Frontal cortex (tissue), 4 donors: Measurements from ENCODE around the gene ZNF148. TPM values are rescaled to one million over a fixed set of nuclear protein-coding genes. Genes with fewer than 3 reads are reported as not detected.
"Not testable (repeated sequence)": the region's sequence is repeated elsewhere in the genome, so short reads cannot be mapped to it uniquely, and the experiment has no call there.

ENCODE experiments used
- DNase-seq, 2 donors: peaks; one replicate each; pipeline ENCODE4 v3.0.0; 2012; ENCODE audit warnings: low spot score in 2 of 2
- FAIRE-seq: peaks from 2 replicates; lab custom pipeline; 2012; peaks lifted over from hg19 to GRCh38; lab: Jason Lieb, UNC
- total RNA-seq: library from RNA; depleted of rRNA; stranded (reverse); fragments of >200 nt; gene quantifications from one replicate; pipeline ENCODE4 v1.2.3, GENCODE V29; 2014
- donor health status: control.
- donor health status: control.
- donor health status: control.

ZNF148 gene
- 106 TPM for total RNA-seq

DNA sequence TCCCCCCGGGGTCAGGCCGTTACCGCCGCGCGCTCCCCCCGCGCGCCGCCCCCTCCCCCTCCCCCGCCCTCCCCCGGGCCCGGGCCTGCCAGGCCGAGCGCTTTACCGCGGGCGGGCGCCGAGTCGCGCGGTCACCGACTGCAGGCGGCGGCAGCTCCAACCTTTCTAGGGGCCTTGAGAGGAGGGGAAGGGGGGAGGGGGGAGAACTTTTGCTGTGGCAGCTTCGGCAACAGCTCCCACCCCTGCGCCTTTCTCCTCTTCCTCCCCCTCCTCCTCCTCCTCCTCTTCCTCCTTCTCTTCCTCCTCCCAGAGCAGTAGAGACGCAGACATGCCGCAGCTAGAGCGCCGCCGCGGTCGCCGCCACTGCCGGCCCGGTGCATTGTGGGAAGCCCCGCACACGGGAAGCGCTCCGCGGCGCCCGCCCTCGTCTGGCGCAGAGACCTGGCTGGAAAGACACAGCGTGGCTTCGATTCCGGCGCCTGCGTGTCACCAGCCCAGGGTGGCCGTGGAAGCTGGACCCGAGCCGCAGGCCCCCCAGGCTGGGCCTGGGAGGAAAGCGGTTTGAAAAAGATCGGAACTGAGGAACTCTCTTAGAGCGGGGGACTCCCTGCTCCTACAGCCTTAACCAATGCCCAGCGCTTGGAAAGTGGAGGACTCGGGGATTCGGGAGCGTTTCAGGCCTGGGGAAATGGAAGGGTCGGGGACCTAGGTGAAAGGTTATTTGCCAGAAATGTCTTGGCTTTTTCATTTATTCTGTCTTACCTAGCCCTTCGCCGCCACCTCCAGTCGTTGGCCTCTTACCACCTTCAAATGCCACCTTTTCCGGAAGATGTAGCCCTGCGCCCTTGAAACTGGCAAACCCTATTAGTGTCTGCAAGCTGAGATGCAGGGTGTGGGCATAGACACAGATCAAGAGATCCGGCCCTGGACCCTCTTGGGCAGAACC, at the start of gene ZNF148:
ZNF148 (minus strand) TSS at position 330 of the 946 bp plus-strand sequence. CDS start 61,685 bp downstream, outside the sequence.
- FAIRE-seq (no peak), DNase-seq (peak; percentile 85 to 92)

DNA sequence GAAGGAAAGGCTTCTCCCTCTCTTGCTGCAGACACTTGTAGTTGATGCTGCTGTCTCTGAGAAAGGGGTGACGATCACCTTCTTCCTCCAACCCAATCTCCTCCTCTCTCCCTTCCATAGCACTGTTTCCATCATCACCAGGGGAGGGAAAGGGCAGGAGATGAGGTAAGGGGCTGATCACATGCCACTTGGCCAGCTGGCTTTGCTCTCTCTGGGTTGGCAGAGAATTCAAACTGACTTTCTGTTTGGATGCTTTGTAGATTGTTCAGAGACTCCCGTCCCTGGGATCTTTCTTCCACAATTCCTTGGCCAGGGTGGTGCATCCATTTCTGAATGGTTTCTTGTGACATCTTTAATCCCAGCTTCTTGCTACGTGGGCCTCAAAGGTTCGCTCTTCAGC, 43.2 kb upstream of the ZNF148 start:
- FAIRE-seq (no peak), DNase-seq (no peak)

DNA sequence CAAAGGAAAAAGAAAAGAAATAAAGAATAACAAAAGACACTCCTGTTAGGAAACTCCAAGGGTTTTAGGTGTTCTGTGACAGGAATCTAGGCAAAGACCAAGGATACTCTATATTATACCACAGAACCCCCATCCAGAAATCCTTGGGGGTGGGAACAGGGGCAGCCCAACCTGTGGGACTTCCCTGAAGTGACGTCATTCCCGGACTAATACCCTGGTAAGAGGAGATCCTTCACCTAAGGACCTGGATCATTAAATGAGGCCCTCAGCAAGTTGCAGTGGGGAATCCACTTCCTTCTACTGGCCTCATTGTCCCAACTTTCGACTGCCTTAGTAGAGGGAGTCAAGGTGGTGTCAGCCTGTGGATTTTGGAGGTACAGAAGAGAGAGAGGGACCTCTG, 41.1 kb upstream of the ZNF148 start:
- FAIRE-seq: no peak
- no peak for DNase-seq

GRCh38 chr3:125414669-125415068, 39.5 kb upstream of the ZNF148 start:
- DNase-seq (no peak), FAIRE-seq (no peak)

DNA sequence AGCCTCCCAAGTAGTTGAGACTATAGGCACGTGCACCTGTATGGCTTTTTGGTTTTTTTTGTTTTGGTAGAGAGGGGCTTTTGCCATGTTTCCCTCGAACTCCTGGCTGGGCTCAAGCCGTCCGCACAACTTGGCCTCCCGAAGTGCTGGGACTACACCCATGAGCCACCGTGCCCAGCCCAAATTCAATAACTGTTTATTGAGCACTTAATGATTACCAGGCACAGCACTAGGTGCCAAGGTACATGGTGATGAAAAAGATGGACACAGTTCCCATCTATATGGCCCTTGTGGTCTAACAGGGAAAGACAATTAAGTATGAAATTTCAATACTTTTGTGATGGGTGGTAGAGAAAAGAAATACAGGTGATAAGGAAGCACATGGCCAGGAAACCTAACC, 35.8 kb upstream of the ZNF148 start:
- DNase-seq (no peak), FAIRE-seq (no peak)

- DNase-seq (no peak), FAIRE-seq (no peak)
Observed at GRCh38 chr3:125406070-125406469, 30.9 kb upstream of the ZNF148 start.

DNA sequence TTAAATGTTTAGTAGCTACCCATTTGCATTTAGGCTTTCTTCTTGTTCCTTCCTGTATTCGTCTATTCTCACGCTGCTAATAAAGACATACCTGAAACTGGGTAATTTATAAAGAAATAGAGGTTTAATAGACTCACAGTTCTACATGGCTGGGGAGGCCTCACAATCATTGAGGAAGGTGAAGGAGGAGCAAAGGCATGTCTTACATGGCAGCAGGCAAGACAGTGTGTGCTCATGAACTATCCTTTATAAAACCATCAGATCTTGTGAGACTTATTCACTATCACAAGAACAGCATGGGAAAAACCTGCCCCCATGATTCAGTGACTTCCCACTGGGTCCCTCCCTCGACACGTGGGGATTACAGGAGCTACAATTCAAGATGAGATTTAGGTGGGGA, 30.4 kb upstream of the ZNF148 start:
- not testable (repeated sequence) for FAIRE-seq, DNase-seq

DNA sequence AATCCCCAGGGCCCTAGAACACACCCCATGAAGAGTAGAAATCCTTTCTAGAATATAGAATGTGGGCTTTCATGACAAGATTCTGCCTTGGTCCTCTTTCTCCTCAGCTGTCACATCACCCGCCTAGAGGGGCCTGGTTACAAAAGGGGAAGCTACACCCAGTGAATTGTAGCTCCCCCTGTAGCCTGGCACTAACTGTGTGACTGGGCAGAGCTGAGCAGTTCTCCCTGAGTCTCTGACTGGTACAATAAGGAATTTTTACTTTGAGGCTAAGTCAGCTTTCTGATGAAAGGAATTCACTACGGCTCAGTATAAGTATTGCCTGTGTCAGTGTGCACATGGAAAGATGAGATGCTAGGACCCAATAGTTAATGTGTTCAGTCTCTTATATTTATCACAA, 28.7 kb upstream of the ZNF148 start:
- FAIRE-seq: no peak
- DNase-seq: no peak

DNA sequence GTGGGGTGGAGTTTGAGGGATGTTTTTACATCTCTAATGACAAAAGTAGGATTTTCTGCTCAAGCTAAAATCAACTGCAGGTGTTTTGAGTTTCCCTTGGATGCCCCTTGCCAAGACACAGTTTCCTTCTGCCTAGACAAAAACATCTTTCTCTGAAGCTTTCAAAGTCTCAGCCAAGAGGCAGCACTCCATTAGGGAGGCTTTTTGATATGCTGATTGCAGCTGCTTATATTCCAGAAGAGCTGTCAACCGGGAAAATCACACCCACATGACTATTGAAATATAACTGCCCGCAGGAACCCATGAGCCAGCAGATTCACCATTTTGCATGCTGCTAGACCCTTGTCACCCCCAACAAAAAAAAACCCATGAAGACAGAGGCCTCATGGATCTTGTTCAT, 27.5 kb upstream of the ZNF148 start:
- DNase-seq: no peak

DNA sequence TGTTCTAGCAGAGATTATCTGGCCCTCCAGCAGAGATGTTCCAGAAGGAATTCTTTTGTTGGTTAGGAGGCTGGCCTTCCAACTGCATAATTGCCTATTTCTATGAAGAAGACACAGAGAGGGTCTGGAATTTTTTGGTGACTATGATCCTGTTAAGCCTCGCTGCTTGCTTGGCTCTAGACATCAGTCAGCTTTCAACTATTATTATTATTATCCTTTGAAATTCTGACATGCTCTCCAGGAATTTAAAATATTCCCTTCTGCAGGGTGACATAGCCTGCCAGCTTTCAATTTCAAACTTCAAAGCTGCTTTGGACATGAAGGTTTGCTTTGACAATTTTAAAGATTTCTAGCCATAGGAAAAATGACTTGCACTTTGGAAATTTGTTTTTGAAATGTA, 26.3 kb upstream of the ZNF148 start:
- FAIRE-seq (no peak), DNase-seq (no peak)

More for the DNA sequence above, 27.5 kb upstream of the ZNF148 start:
- no peak for FAIRE-seq

- FAIRE-seq (no peak), DNase-seq (no peak)
Observed at GRCh38 chr3:125398952-125399351, 23.8 kb upstream of the ZNF148 start.

DNA sequence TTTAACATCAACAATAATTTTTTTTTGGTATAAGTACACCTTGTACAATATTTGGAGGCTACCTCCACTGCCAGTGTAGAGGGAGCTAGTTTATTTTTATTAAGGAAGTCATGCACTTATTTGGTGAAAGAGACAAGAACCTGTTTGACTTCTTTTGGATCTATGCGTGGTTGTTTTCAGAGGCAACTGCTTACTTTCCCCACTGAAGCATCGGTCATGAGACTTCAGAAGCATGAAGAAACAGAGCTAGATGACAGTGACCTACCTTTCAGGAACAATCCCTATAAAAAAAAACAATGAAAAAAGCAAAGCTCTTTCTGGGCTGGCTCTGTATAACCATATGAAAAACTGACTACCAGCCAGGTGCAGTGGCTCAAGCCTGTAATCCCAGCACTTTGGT, 20.0 kb upstream of the ZNF148 start:
- FAIRE-seq: no peak
- no peak for DNase-seq

GRCh38 chr3:125394406-125394805, 19.3 kb upstream of the ZNF148 start:
- FAIRE-seq (no peak), DNase-seq (no peak)

GRCh38 chr3:125389282-125389681, 14.2 kb upstream of the ZNF148 start:
- FAIRE-seq (no peak), DNase-seq (no peak)

DNA sequence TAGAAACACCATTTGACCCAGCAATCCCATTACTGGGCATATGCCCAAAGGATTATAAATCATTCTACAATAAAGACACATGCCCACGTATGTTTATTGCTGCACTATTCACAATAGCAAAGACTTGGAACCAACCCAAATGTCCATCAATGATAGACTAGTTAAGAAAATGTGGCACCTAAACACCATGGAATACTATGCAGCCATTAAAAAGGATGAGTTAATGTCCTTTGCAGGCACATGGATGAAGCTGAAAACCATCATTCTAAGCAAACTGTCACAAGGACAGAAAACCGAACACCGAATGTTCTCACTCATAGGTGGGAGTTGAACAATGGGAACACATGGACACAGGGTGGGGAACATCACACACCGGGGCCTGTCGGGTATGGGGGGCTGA, 13.2 kb upstream of the ZNF148 start:
- not testable (repeated sequence) for DNase-seq

GRCh38 chr3:125386811-125387210, 11.7 kb upstream of the ZNF148 start:
- DNase-seq (no peak), FAIRE-seq (no peak)

More for the DNA sequence above, 13.2 kb upstream of the ZNF148 start:
- FAIRE-seq: not testable (repeated sequence)

GRCh38 chr3:125383744-125384143, 8.6 kb upstream of the ZNF148 start:
- FAIRE-seq: no peak
- DNase-seq: no peak

DNA sequence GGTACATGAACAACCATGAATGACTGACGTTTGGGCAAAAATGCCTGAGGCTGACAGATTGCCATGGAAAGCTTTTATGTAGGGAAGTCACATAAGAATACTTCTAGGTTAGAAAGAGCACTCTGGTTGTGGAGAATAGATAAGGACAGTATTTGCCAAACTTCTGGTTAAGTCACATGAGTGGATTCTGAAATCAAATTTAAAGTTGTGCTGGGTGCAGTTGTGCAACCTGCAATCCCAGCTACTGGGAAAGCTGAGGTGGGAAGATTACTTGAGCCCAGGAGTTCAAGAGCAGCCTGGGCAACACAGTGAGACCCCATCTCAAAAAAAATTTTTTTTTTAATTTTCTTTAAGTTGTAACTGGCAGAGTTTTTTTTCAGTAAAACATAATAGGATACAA, 7.2 kb upstream of the ZNF148 start:
- DNase-seq (no peak), FAIRE-seq (no peak)

- DNase-seq: no peak
- FAIRE-seq: no peak
Observed at GRCh38 chr3:125381743-125382142, 6.6 kb upstream of the ZNF148 start.

- no peak for DNase-seq
- no peak for FAIRE-seq
Observed at GRCh38 chr3:125381314-125381713, 6.2 kb upstream of the ZNF148 start.

- no peak for FAIRE-seq
Observed at GRCh38 chr3:125379483-125379882, 4.4 kb upstream of the ZNF148 start.

GRCh38 chr3:125378762-125379161, 3.6 kb upstream of the ZNF148 start:
- DNase-seq (no peak), FAIRE-seq (no peak)

More at GRCh38 chr3:125379483-125379882, 4.4 kb upstream of the ZNF148 start:
- DNase-seq: no peak
